ENCODE data around the gene LRIT3.

The LRIT3 gene

DNA sequence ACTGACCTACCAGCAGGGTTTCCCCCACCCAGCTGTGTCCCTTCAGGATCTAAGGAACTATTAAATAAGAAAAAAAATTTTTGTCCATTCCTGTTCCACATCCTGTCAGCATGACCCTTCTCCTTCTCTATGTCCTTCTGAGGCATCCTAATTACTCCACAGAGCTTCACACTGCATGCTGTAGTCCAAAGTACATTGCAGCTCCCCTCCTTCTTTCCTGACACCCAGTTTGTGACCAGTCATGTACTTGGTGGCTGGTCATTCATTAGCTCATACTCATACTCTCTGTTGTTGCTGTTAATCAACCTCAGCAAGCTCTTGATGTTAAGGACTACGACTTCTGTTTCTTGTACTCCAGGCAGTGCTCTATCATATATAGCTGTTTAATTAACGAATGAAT lies 62.3 kb downstream of the LRIT3 start:
- TF ChIP-seq FOXP2 (optimal IDR thresholded peaks at IDR 0.05; ENCODE audit: borderline replicate concordance, extremely low read depth, extremely low read length, insufficient read depth) (no peak), SIN3A (IDR thresholded peaks at IDR 0.05; ENCODE audit: borderline replicate concordance, insufficient read depth, low read length) (no peak), TAF1 (IDR thresholded peaks at IDR 0.05; ENCODE audit: borderline replicate concordance, insufficient read depth, low read length) (no peak), POLR2AphosphoS5 (IDR thresholded peaks at IDR 0.05; ENCODE audit: low read depth, low read length) (no peak)
- TF ChIP-seq, protein P1, sequence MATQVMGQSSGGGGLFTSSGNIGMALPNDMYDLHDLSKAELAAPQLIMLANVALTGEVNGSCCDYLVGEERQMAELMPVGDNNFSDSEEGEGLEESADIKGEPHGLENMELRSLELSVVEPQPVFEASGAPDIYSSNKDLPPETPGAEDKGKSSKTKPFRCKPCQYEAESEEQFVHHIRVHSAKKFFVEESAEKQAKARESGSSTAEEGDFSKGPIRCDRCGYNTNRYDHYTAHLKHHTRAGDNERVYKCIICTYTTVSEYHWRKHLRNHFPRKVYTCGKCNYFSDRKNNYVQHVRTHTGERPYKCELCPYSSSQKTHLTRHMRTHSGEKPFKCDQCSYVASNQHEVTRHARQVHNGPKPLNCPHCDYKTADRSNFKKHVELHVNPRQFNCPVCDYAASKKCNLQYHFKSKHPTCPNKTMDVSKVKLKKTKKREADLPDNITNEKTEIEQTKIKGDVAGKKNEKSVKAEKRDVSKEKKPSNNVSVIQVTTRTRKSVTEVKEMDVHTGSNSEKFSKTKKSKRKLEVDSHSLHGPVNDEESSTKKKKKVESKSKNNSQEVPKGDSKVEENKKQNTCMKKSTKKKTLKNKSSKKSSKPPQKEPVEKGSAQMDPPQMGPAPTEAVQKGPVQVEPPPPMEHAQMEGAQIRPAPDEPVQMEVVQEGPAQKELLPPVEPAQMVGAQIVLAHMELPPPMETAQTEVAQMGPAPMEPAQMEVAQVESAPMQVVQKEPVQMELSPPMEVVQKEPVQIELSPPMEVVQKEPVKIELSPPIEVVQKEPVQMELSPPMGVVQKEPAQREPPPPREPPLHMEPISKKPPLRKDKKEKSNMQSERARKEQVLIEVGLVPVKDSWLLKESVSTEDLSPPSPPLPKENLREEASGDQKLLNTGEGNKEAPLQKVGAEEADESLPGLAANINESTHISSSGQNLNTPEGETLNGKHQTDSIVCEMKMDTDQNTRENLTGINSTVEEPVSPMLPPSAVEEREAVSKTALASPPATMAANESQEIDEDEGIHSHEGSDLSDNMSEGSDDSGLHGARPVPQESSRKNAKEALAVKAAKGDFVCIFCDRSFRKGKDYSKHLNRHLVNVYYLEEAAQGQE (IDR thresholded peaks at IDR 0.05; ENCODE audit: insufficient read depth in 1 of 2, low read depth in 2 of 2, low read length in 2 of 2) = no peak

DNA sequence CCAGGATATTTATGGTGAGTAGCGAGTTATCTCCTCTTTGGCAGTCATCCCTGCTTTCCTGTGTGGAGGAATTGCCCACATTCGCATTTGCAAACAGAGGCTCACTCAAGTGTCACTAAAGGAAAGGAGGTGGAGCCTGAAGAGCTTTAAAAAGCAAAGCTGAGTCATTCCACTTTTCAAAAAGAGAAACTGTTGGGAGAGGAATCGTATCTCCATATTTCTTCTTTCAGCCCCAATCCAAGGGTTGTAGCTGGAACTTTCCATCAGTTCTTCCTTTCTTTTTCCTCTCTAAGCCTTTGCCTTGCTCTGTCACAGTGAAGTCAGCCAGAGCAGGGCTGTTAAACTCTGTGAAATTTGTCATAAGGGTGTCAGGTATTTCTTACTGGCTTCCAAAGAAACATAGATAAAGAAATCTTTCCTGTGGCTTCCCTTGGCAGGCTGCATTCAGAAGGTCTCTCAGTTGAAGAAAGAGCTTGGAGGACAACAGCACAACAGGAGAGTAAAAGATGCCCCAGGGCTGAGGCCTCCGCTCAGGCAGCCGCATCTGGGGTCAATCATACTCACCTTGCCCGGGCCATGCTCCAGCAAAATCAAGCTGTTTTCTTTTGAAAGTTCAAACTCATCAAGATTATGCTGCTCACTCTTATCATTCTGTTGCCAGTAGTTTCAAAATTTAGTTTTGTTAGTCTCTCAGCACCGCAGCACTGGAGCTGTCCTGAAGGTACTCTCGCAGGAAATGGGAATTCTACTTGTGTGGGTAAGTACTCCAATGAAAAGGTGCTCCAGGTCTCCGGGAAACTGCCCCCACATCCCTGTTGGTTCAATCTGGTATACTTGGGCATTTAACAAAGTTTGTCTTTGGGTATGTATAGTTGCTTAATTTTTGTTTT lies 65.0 kb downstream of the LRIT3 start, which contains the start of gene EGF:
Gene EGF (plus strand): TSS at position 178 of the 890 bp plus-strand sequence. CDS start 453 bp downstream, at position 631.
- TF ChIP-seq SIN3A (IDR thresholded peaks at IDR 0.05; ENCODE audit: borderline replicate concordance, insufficient read depth, low read length) (no peak), POLR2AphosphoS5 (IDR thresholded peaks at IDR 0.05; ENCODE audit: low read depth, low read length) (no peak), FOXP2 (optimal IDR thresholded peaks at IDR 0.05; ENCODE audit: borderline replicate concordance, extremely low read depth, extremely low read length, insufficient read depth) (no peak), TAF1 (IDR thresholded peaks at IDR 0.05; ENCODE audit: borderline replicate concordance, insufficient read depth, low read length) (no peak)
- TF ChIP-seq, protein P1 (IDR thresholded peaks at IDR 0.05; ENCODE audit: insufficient read depth in 1 of 2, low read depth in 2 of 2, low read length in 2 of 2) = 0 out of 4 replicates have a peak, but pooled peaks of 1 of the 2 experiments have one; percentile 46

DNA sequence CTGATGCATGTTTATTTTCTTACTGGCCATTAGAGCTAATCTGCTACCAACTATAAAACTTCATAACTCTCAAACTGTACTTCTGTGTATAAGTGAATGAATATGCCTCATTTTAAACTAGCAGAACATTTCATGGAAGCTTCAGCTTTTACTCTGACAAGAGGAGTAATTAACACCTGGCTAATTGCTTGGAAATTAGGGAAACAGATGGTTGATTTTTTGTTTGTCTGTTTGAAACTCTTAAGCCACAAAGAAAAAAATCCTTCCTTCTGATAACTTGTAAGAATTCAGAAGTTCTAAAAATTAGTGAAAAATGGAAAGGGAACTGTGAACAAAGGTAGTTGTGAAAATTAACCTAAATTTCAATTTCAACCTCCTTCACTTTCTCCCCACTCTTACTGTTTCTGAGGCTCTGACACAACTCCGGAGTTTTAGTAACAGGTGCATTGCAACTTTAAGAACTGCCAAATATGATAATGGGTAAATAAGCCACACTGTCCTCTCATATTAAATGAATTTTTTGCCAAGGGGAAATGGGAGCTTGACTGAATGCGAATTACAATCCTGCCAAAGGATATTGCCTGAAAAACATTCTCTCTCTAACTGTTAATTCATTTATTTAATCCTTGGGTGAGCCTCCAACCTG lies 65.8 kb downstream of the LRIT3 start:
- TF ChIP-seq TAF1 (IDR thresholded peaks at IDR 0.05; ENCODE audit: borderline replicate concordance, insufficient read depth, low read length) = no peak
- no peak for TF ChIP-seq POLR2AphosphoS5 (IDR thresholded peaks at IDR 0.05; ENCODE audit: low read depth, low read length)
- TF ChIP-seq FOXP2 (optimal IDR thresholded peaks at IDR 0.05; ENCODE audit: borderline replicate concordance, extremely low read depth, extremely low read length, insufficient read depth) = no peak
- TF ChIP-seq, protein P1 (IDR thresholded peaks at IDR 0.05; ENCODE audit: insufficient read depth in 1 of 2, low read depth in 2 of 2, low read length in 2 of 2) = no peak
- TF ChIP-seq SIN3A (IDR thresholded peaks at IDR 0.05; ENCODE audit: borderline replicate concordance, insufficient read depth, low read length) = no peak

DNA sequence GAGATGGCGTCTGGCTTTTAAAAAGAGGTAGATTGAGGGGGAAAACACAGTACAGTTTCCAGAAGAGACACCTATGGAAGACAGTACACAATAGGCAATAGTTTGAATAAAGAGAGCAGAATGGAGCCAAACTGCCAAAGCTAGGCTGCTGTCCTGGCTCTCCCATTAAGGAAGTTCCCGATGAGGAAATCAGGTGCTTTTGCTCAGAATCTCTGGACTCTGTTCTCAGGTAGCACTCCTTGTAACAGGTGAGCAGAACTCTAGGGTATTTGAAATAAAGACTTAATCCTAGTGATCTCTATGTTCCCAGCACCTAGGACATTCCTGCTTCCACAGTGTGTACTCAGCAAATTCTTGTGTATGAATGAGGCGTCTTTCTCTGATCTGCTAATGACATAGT lies 66.4 kb downstream of the LRIT3 start:
- TF ChIP-seq SIN3A (IDR thresholded peaks at IDR 0.05; ENCODE audit: borderline replicate concordance, insufficient read depth, low read length) (no peak), FOXP2 (optimal IDR thresholded peaks at IDR 0.05; ENCODE audit: borderline replicate concordance, extremely low read depth, extremely low read length, insufficient read depth) (no peak)

DNA sequence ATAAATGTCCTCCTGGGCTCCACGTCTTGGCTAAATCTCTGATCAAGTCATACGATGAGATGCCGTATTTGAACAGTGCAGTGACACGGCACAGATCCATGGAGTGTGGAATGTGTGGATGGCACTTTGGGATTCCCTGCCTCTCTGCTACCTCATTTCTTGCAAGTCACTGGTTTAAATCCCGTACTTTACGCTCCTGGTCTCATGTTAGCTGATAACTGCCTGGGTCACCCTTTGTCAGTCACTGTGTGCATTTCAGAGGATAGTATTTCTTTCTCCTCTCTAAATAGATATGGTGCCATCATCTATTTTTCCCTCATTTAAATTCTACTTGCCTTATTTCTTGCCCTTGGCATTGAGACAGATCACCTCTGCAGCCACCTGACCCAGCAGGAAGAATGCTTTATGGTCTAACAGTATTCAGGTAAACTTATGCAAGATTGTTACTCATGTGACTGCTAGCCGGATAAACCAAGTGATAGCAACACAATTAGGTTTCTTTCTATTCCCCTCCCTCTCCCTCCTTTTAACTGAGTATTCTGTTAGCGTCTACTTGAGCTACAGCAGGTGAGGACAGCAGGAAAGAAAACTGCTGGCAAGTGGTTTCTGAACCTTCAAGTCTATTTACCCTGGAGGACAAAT lies 67.6 kb downstream of the LRIT3 start:
- TF ChIP-seq, protein P1 (IDR thresholded peaks at IDR 0.05; ENCODE audit: insufficient read depth in 1 of 2, low read depth in 2 of 2, low read length in 2 of 2) = no peak
- no peak for TF ChIP-seq TAF1 (IDR thresholded peaks at IDR 0.05; ENCODE audit: borderline replicate concordance, insufficient read depth, low read length)
- no peak for TF ChIP-seq POLR2AphosphoS5 (IDR thresholded peaks at IDR 0.05; ENCODE audit: low read depth, low read length)
- TF ChIP-seq SIN3A (IDR thresholded peaks at IDR 0.05; ENCODE audit: borderline replicate concordance, insufficient read depth, low read length) = no peak
- TF ChIP-seq FOXP2 (optimal IDR thresholded peaks at IDR 0.05; ENCODE audit: borderline replicate concordance, extremely low read depth, extremely low read length, insufficient read depth) = no peak
